OCI-LY7 (cell line): ENCODE data around the gene SNX13. TPM values are rescaled to one million over a fixed set of nuclear protein-coding genes. Genes with fewer than 3 reads are reported as not detected.

Experiments
- BruUV-seq: library from RNA; stranded (reverse); fragments of 400-500 nt; replicated peaks from 2 replicates; lab custom pipeline; 2021; lab: Mats Ljungman, UMichigan
- CTCF ChIA-PET: fragments of 300-600 bp; sonication (Branson Sonifier 250); formaldehyde crosslinking; loops from one replicate; lab custom pipeline; 2022; ENCODE audit warnings: antibody characterized with exemption; ENCODE audit not compliant: unreplicated experiment; lab: Charles Lee
- POLR2A ChIA-PET: fragments of 300-600 bp; sonication (Branson Sonifier 250); formaldehyde crosslinking; loops from one replicate; lab custom pipeline; 2022; ENCODE audit warnings: antibody characterized with exemption; lab: Charles Lee
- DNase-seq: peaks from one replicate; pipeline ENCODE4 v3.0.0-alpha.2; 2015; ENCODE audit warnings: low spot score
- H2AFZ ChIP-seq: fragments of 200-600 bp; sonication (generic), shearing (Covaris generic); 2 replicates; pipeline ENCODE4 v1.6.1; 2014; ENCODE audit warnings: mild to moderate bottlenecking, antibody characterized with exemption, low read length, moderate library complexity
- H3K27ac ChIP-seq: fragments of 200-600 bp; sonication (generic); 2 replicates; pipeline ENCODE4 v1.5.1; 2014; ENCODE audit warnings: mixed run types, low read depth, mild to moderate bottlenecking, moderate library complexity, low read length, inconsistent platforms; ENCODE audit not compliant: poor library complexity, severe bottlenecking
- H3K36me3 ChIP-seq: fragments of 200-600 bp; sonication (generic); 2 replicates; pipeline ENCODE4 v1.6.1; 2014; ENCODE audit warnings: mild to moderate bottlenecking, antibody characterized with exemption, low read length, moderate library complexity, mixed read lengths; ENCODE audit not compliant: insufficient read depth
- H3K4me1 ChIP-seq: fragments of 200-600 bp; sonication (generic); 2 replicates; pipeline ENCODE4 v1.5.1; 2014; ENCODE audit warnings: mild to moderate bottlenecking, low read length; ENCODE audit not compliant: insufficient read depth, poor library complexity, severe bottlenecking
- H3K4me2 ChIP-seq: fragments of 200-600 bp; sonication (generic); 2 replicates; pipeline ENCODE4 v1.6.1; 2014; ENCODE audit warnings: mild to moderate bottlenecking, low read length
- H3K4me3 ChIP-seq: fragments of 200-600 bp; sonication (generic); 2 replicates; pipeline ENCODE4 v1.5.1; 2014; ENCODE audit warnings: mild to moderate bottlenecking, low read depth, low read length; ENCODE audit not compliant: poor library complexity, severe bottlenecking
- H3K79me2 ChIP-seq: fragments of 200-600 bp; sonication (generic); 2 replicates; pipeline ENCODE4 v1.6.1; 2016; ENCODE audit warnings: low read depth, mild to moderate bottlenecking, low read length, moderate library complexity, mixed read lengths; ENCODE audit not compliant: insufficient read depth
- H3K9me2 ChIP-seq: fragments of 200-600 bp; sonication (generic); 2 replicates; pipeline ENCODE4 v1.6.1; 2016; ENCODE audit warnings: mild to moderate bottlenecking, low read length, mixed read lengths; ENCODE audit not compliant: insufficient read depth
- H3K9me3 ChIP-seq: fragments of 200-600 bp; sonication (generic); 2 replicates; pipeline ENCODE4 v1.6.1; 2014; ENCODE audit warnings: mild to moderate bottlenecking, mixed run types, low read length, mixed read lengths
- H4K20me1 ChIP-seq: fragments of 200-600 bp; sonication (generic); 2 replicates; pipeline ENCODE4 v1.6.1; 2014; ENCODE audit warnings: mild to moderate bottlenecking, antibody characterized with exemption, low read length, moderate library complexity, mixed read lengths; ENCODE audit not compliant: insufficient read depth
- CTCF ChIP-seq: fragments of 200-600 bp; sonication (generic); conservative IDR thresholded peaks from 2 replicates; pipeline ENCODE4 v1.5.1; 2014; ENCODE audit warnings: mild to moderate bottlenecking, antibody characterized with exemption, low read length, moderate library complexity, mixed read lengths
- EZH2phosphoT487 ChIP-seq: fragments of 200-600 bp; sonication (generic); IDR thresholded peaks from 2 replicates; pipeline ENCODE4 v1.6.1; 2018; ENCODE audit warnings: low read depth, borderline replicate concordance, mild to moderate bottlenecking, mixed run types, antibody characterized with exemption, low read length, moderate library complexity, mixed read lengths
- intact Hi-C: fragments of 100-400 bp; cut with micrococcal nuclease; formaldehyde crosslinking; loops from one replicate; pipeline ENCODE4 v1.10.0; 2022; ENCODE audit not compliant: unreplicated experiment
- total RNA-seq, 2 experiments: library from RNA; depleted of rRNA in 1 of 2; stranded (reverse); fragments of >200 nt in 1 of 2; shearing (Covaris generic) in 1 of 2; gene quantifications; 2 replicates each; pipeline ENCODE4 v1.2.3, GENCODE V29; 2014 to 2022

Gene SNX13
- total RNA-seq, 2 experiments from 2014 or later = 20.0 to 32.6 TPM

GRCh38 chr7:17854261-17855047 lies 85.8 kb downstream of the SNX13 start:
- no peaks in the 10 kb centered on the region for H3K79me2 ChIP-seq
- no peaks in the 10 kb centered on the region for H4K20me1 ChIP-seq
- H3K9me2 ChIP-seq = no peaks in the 10 kb centered on the region
- H3K4me3 ChIP-seq = no peak overlapping the region
- peaks cover 9% of the 10 kb centered on the region; the same call in 1 of the 2 replicates for H3K9me3 ChIP-seq
- no peaks in the 10 kb centered on the region for H3K4me1 ChIP-seq
- no peak for TF ChIP-seq CTCF
- TF ChIP-seq EZH2phosphoT487 = no peak
- POLR2A ChIA-PET = interaction anchor here (0.5 kb wide), 2 partner anchors 58 to 63 kb away, joined by 3 read pairs; no protein-coding TSS in a partner anchor
- peaks cover 27% of the 10 kb centered on the region for H3K36me3 ChIP-seq
- CTCF ChIA-PET = no interaction called here
- H3K4me2 ChIP-seq = no peak overlapping the region
- no peak overlapping the region for H3K27ac ChIP-seq
- intact Hi-C loops = no loop called here
- no TSS peak for BruUV-seq
- no peak overlapping the region for H2AFZ ChIP-seq
- no peak for DNase-seq

GRCh38 chr7:17852361-17852760 lies 87.9 kb downstream of the SNX13 start:
- no peaks in the 10 kb centered on the region for H3K9me2 ChIP-seq
- no peak overlapping the region for H3K27ac ChIP-seq
- peaks cover 9% of the 10 kb centered on the region; the same call in 1 of the 2 replicates for H3K9me3 ChIP-seq
- ChIA-PET POLR2A (interaction anchor here (1.1 kb wide), 1 partner anchor 19 kb away, joined by 4 read pairs; no protein-coding TSS in a partner anchor), CTCF (no interaction called here)
- H3K36me3 ChIP-seq = peaks cover 28% of the 10 kb centered on the region
- BruUV-seq = no TSS peak
- H4K20me1 ChIP-seq = no peaks in the 10 kb centered on the region
- H3K4me3 ChIP-seq = no peak overlapping the region
- H2AFZ ChIP-seq = no peak overlapping the region
- no peak overlapping the region for H3K4me2 ChIP-seq
- no peak for TF ChIP-seq CTCF
- TF ChIP-seq EZH2phosphoT487 = no peak
- DNase-seq = no peak
- H3K79me2 ChIP-seq = no peaks in the 10 kb centered on the region
- no peaks in the 10 kb centered on the region for H3K4me1 ChIP-seq
- intact Hi-C loops = no loop called here

GRCh38 chr7:17849504-17849903 lies 90.8 kb downstream of the SNX13 start:
- Histone ChIP-seq H3K9me3 (no peaks in the 10 kb centered on the region), H3K4me3 (no peak overlapping the region), H2AFZ (no peak overlapping the region), H3K79me2 (no peaks in the 10 kb centered on the region), H3K4me2 (no peak overlapping the region), H3K36me3 (peaks cover 11% of the 10 kb centered on the region; the same call in 1 of the 2 replicates), H3K4me1 (no peaks in the 10 kb centered on the region), H4K20me1 (no peaks in the 10 kb centered on the region), H3K27ac (no peak overlapping the region), H3K9me2 (no peaks in the 10 kb centered on the region)
- CTCF ChIA-PET = no interaction called here
- intact Hi-C loops = no loop called here
- POLR2A ChIA-PET = no interaction called here
- TF ChIP-seq CTCF (no peak), EZH2phosphoT487 (no peak)
- no peak for DNase-seq
- BruUV-seq = no TSS peak
